Glutamatergic neuron (in vitro differentiated cells): ENCODE measurements around the gene LHFPL6. TPM values are rescaled to one million over a fixed set of nuclear protein-coding genes. Genes with fewer than 3 reads are reported as not detected.

Experiments
- DNase-seq: peaks from one replicate; pipeline ENCODE4 v3.0.0; 2022
- H3K27ac Mint-ChIP-seq: one replicate; pipeline ENCODE4 v1.8.0; 2020; ENCODE audit warnings: mild to moderate bottlenecking, mixed read lengths, inconsistent platforms; ENCODE audit not compliant: unreplicated experiment
- H3K27me3 Mint-ChIP-seq: one replicate; pipeline ENCODE4 v1.8.0; 2020; ENCODE audit warnings: mild to moderate bottlenecking, moderate library complexity, mixed read lengths, inconsistent platforms; ENCODE audit not compliant: unreplicated experiment
- H3K36me3 Mint-ChIP-seq: one replicate; pipeline ENCODE4 v1.8.0; 2020; ENCODE audit warnings: mild to moderate bottlenecking, mixed read lengths, inconsistent platforms; ENCODE audit not compliant: unreplicated experiment
- H3K4me1 Mint-ChIP-seq: one replicate; pipeline ENCODE4 v1.8.0; 2020; ENCODE audit warnings: mild to moderate bottlenecking, low read depth, mixed read lengths, inconsistent platforms; ENCODE audit not compliant: unreplicated experiment
- H3K4me3 Mint-ChIP-seq: one replicate; pipeline ENCODE4 v1.8.0; 2020; ENCODE audit warnings: mild to moderate bottlenecking, mixed read lengths, inconsistent platforms; ENCODE audit not compliant: unreplicated experiment
- H3K9me3 Mint-ChIP-seq: one replicate; pipeline ENCODE4 v1.8.0; 2020; ENCODE audit warnings: mild to moderate bottlenecking, moderate library complexity, mixed read lengths, inconsistent platforms; ENCODE audit not compliant: unreplicated experiment
- total RNA-seq: library from RNA; stranded (reverse); fragmentation: NEBNext Ultra II Directional; extraction: Animal tissue kit (Norgen Biotek cat#: 25700); gene quantifications from one replicate; pipeline ENCODE4 v1.2.1, GENCODE V29; 2021; ENCODE audit not compliant: unreplicated experiment
- TF ChIP-seq, protein P1 (sequence below): fragments of 200-600 bp; sonication (generic); IDR thresholded peaks from one replicate; pipeline ENCODE4 v1.5.0; 2021; ENCODE audit not compliant: partially characterized antibody, unreplicated experiment

Gene LHFPL6
- total RNA-seq, 1 donor from 2014 or later: 1.7 TPM

DNA sequence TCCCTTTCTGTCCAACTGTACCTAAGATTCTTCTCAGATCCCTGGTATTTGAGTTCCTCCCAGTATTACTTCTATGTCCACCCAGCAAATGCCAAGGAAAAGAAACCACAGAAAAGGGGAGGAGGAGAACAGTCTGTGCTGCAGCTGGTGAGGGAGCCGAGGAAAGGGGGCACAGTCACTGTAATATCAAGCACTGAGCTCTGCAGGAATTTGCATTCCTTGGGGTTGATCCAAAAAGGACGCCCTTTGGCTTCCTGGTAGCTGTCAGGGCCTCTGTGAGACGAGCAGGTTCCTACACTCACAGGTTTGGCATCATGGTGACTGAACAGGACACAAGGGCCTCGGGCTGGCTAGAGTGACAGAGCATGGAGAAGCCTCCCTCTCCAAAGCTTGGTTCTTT is 291.4 kb downstream of the LHFPL6 start:
- TF ChIP-seq, protein P1, sequence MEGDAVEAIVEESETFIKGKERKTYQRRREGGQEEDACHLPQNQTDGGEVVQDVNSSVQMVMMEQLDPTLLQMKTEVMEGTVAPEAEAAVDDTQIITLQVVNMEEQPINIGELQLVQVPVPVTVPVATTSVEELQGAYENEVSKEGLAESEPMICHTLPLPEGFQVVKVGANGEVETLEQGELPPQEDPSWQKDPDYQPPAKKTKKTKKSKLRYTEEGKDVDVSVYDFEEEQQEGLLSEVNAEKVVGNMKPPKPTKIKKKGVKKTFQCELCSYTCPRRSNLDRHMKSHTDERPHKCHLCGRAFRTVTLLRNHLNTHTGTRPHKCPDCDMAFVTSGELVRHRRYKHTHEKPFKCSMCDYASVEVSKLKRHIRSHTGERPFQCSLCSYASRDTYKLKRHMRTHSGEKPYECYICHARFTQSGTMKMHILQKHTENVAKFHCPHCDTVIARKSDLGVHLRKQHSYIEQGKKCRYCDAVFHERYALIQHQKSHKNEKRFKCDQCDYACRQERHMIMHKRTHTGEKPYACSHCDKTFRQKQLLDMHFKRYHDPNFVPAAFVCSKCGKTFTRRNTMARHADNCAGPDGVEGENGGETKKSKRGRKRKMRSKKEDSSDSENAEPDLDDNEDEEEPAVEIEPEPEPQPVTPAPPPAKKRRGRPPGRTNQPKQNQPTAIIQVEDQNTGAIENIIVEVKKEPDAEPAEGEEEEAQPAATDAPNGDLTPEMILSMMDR: no peak
- no peak overlapping the region for H3K4me3 Mint-ChIP-seq
- H3K27me3 Mint-ChIP-seq: no peaks in the 10 kb centered on the region
- no peak for DNase-seq
- no peak overlapping the region for H3K27ac Mint-ChIP-seq
- H3K9me3 Mint-ChIP-seq: no peaks in the 10 kb centered on the region
- H3K4me1 Mint-ChIP-seq: no peaks in the 10 kb centered on the region
- H3K36me3 Mint-ChIP-seq: no peaks in the 10 kb centered on the region

DNA sequence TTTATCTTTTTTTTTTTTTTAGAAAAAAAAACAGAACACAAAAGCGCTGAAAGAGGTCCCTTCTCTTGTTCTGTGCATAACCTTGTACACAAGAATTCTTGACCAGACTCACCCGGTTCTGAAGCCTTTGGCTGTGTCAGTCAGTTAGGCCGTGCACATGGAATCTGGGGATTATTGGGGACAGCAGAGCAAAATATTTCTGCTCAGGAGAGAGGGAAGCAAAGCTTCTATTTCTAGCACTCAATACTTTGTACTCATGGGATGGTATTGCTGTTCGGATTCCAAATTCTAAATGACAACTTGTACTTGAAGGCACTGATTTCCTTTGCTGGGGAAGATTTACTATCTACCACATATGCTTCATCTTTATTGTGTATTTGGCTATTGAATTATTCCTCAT is 292.0 kb downstream of the LHFPL6 start:
- no peak for DNase-seq
- H3K4me3 Mint-ChIP-seq: no peak overlapping the region
- H3K27me3 Mint-ChIP-seq: peaks cover under 1% of the 10 kb centered on the region
- no peaks in the 10 kb centered on the region for H3K4me1 Mint-ChIP-seq
- H3K27ac Mint-ChIP-seq: no peak overlapping the region
- TF ChIP-seq, protein P1: no peak
- H3K9me3 Mint-ChIP-seq: no peaks in the 10 kb centered on the region
- H3K36me3 Mint-ChIP-seq: no peaks in the 10 kb centered on the region

DNA sequence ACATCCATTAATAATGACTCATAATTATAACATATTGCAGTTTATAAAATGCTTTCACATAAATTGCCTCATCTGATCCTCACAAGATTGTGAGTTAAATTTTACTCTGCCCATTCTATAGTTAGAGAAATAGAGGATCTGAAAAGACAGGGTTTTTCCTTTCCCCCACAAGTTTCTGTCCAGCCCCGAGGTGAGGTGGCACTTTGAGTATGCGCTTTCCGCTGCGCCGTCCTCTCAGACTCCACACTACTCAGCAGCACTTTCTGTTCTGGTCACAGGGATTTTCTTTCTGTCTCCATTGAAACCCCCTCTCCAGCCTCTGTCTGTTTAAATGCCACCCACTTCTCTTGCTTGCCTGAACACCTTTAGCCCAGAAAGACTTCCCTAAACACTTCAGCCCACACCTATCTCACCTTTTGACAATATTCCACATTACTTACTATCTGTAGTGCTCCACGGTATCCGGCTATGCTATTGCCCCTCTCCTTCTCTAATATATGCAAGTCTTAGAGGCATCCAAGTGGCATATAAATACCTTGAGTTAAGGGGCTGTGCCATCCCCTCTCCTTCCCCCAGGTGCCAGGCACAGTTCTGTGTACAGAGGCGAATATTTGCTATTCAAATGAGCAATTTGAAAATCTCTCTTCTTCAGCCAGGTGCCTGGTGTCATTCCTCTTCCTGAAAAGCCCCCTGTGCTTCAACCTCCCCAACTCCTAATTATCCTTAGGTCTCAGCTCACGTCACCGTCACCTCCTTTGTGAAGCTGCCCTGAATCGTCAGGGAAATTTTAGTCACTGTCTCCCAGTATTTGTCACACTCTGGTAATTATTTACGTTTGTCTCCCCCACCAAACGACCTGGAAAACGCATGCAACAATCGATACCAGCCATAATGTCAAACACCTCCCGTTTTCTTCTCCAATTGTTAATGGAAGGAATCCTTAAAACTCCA is 296.1 kb downstream of the LHFPL6 start:
- TF ChIP-seq, protein P1: no peak
- DNase-seq: no peak
- peaks cover 4% of the 10 kb centered on the region for H3K27me3 Mint-ChIP-seq
- no peaks in the 10 kb centered on the region for H3K4me1 Mint-ChIP-seq
- H3K4me3 Mint-ChIP-seq: no peak overlapping the region
- no peaks in the 10 kb centered on the region for H3K9me3 Mint-ChIP-seq
- no peaks in the 10 kb centered on the region for H3K36me3 Mint-ChIP-seq
- no peak overlapping the region for H3K27ac Mint-ChIP-seq

DNA sequence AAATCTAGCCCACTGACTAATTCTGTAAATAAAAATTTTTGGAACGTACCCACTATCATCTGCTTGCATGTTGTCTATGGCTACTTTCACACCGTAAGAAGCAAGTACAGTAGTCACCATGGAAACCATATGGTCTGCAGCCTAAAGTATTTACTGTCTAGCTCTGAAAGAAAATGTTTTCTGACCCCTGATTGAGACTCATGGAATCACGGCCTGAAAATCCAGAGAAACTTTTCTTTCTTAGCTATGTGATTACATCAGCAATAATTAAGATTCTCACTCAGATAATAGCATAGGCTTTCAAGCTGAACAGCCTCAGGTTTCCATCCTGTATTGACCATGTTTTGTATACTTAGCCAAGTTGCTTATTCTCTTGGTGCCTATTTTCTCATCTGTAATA is 300.2 kb downstream of the LHFPL6 start:
- no peak for DNase-seq
- H3K36me3 Mint-ChIP-seq: no peaks in the 10 kb centered on the region
- no peaks in the 10 kb centered on the region for H3K9me3 Mint-ChIP-seq
- TF ChIP-seq, protein P1: no peak
- H3K27me3 Mint-ChIP-seq: peaks cover 4% of the 10 kb centered on the region
- H3K4me1 Mint-ChIP-seq: no peaks in the 10 kb centered on the region
- H3K27ac Mint-ChIP-seq: no peak overlapping the region
- H3K4me3 Mint-ChIP-seq: no peak overlapping the region

DNA sequence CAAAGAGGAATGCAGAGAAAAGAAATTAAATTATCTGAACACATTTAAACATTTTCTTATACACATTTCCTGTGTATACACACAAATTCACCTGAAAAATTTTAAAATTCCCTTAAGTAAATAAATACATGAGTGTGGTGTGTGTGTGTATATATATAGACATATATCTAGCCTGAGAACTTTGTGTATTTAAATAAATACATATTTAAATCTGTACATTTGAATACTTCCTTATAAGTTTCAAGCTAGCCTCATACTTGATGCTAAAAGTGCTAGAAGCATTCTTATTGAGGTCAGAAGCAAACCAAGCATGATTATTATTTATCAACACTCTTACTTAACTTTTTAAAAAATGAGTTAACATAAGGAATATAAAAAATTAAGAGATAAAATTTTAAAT is 304.0 kb downstream of the LHFPL6 start:
- H3K4me3 Mint-ChIP-seq: no peak overlapping the region
- no peak overlapping the region for H3K27ac Mint-ChIP-seq
- TF ChIP-seq, protein P1: no peak
- H3K9me3 Mint-ChIP-seq: peaks cover 5% of the 10 kb centered on the region
- H3K27me3 Mint-ChIP-seq: peaks cover 3% of the 10 kb centered on the region
- DNase-seq: no peak
- peaks cover 17% of the 10 kb centered on the region for H3K36me3 Mint-ChIP-seq
- H3K4me1 Mint-ChIP-seq: no peaks in the 10 kb centered on the region
